ENCODE measurements around the gene DROSHA.

Gene DROSHA

GRCh38 chr5:31481531-31482165 lies 50.2 kb downstream of the DROSHA start:
- H3K9ac ChIP-seq (ENCODE audit: low read depth, low read length): no peak overlapping the region
- H3K36me3 ChIP-seq (ENCODE audit: insufficient read depth, low read length): peaks cover 21% of the 10 kb centered on the region
- H3K9me3 ChIP-seq (replicated peaks; ENCODE audit: low read length): no peaks in the 10 kb centered on the region
- H3K27me3 ChIP-seq (ENCODE audit: control insufficient read depth, insufficient read depth, low read length): no peaks in the 10 kb centered on the region
- no peak overlapping the region for H3K4me3 ChIP-seq (ENCODE audit: low read length)
- no peak overlapping the region for H3K4me2 ChIP-seq (ENCODE audit: low read length)
- H3K4me1 ChIP-seq (ENCODE audit: control insufficient read depth, insufficient read depth, low read length): peaks cover 9% of the 10 kb centered on the region

- Histone ChIP-seq H3K4me2 (ENCODE audit: low read length) (no peak overlapping the region), H3K4me3 (ENCODE audit: low read length) (no peak overlapping the region), H3K9ac (ENCODE audit: low read depth, low read length) (no peak overlapping the region), H3K4me1 (ENCODE audit: control insufficient read depth, insufficient read depth, low read length) (peaks cover 9% of the 10 kb centered on the region), H3K9me3 (replicated peaks; ENCODE audit: low read length) (no peaks in the 10 kb centered on the region), H3K36me3 (ENCODE audit: insufficient read depth, low read length) (peaks cover 24% of the 10 kb centered on the region), H3K27me3 (ENCODE audit: control insufficient read depth, insufficient read depth, low read length) (no peaks in the 10 kb centered on the region)
These were observed 52.2 kb downstream of the DROSHA start for GRCh38 chr5:31479706-31480105.

- H3K36me3 ChIP-seq (ENCODE audit: insufficient read depth, low read length): peaks cover 20% of the 10 kb centered on the region
These were observed 53.0 kb downstream of the DROSHA start for GRCh38 chr5:31478901-31479300.

GRCh38 chr5:31477971-31478370 lies 53.9 kb downstream of the DROSHA start:
- H3K36me3 ChIP-seq (ENCODE audit: insufficient read depth, low read length): peaks cover 14% of the 10 kb centered on the region
- H3K9me3 ChIP-seq (replicated peaks; ENCODE audit: low read length): no peaks in the 10 kb centered on the region
- H3K27me3 ChIP-seq (ENCODE audit: control insufficient read depth, insufficient read depth, low read length): no peaks in the 10 kb centered on the region
- H3K9ac ChIP-seq (ENCODE audit: low read depth, low read length): no peak overlapping the region
- peaks cover 9% of the 10 kb centered on the region for H3K4me1 ChIP-seq (ENCODE audit: control insufficient read depth, insufficient read depth, low read length)
- no peak overlapping the region for H3K4me3 ChIP-seq (ENCODE audit: low read length)
- no peak overlapping the region for H3K4me2 ChIP-seq (ENCODE audit: low read length)

More at GRCh38 chr5:31478901-31479300, 53.0 kb downstream of the DROSHA start:
- H3K4me2 ChIP-seq (ENCODE audit: low read length): no peak overlapping the region
- no peaks in the 10 kb centered on the region for H3K27me3 ChIP-seq (ENCODE audit: control insufficient read depth, insufficient read depth, low read length)
- H3K9me3 ChIP-seq (replicated peaks; ENCODE audit: low read length): no peaks in the 10 kb centered on the region
- peaks cover 9% of the 10 kb centered on the region for H3K4me1 ChIP-seq (ENCODE audit: control insufficient read depth, insufficient read depth, low read length)
- no peak overlapping the region for H3K9ac ChIP-seq (ENCODE audit: low read depth, low read length)
- no peak overlapping the region for H3K4me3 ChIP-seq (ENCODE audit: low read length)

GRCh38 chr5:31477516-31477915 lies 54.4 kb downstream of the DROSHA start:
- Histone ChIP-seq H3K4me1 (ENCODE audit: control insufficient read depth, insufficient read depth, low read length) (peaks cover 9% of the 10 kb centered on the region), H3K4me2 (ENCODE audit: low read length) (no peak overlapping the region), H3K36me3 (ENCODE audit: insufficient read depth, low read length) (peaks cover 14% of the 10 kb centered on the region), H3K27me3 (ENCODE audit: control insufficient read depth, insufficient read depth, low read length) (no peaks in the 10 kb centered on the region), H3K9me3 (replicated peaks; ENCODE audit: low read length) (no peaks in the 10 kb centered on the region), H3K9ac (ENCODE audit: low read depth, low read length) (no peak overlapping the region), H3K4me3 (ENCODE audit: low read length) (no peak overlapping the region)

- Histone ChIP-seq H3K4me3 (ENCODE audit: low read length) (no peak overlapping the region), H3K4me1 (ENCODE audit: control insufficient read depth, insufficient read depth, low read length) (peaks cover 12% of the 10 kb centered on the region), H3K4me2 (ENCODE audit: low read length) (no peak overlapping the region), H3K36me3 (ENCODE audit: insufficient read depth, low read length) (peaks cover 9% of the 10 kb centered on the region), H3K9ac (ENCODE audit: low read depth, low read length) (no peak overlapping the region), H3K9me3 (replicated peaks; ENCODE audit: low read length) (no peaks in the 10 kb centered on the region), H3K27me3 (ENCODE audit: control insufficient read depth, insufficient read depth, low read length) (no peaks in the 10 kb centered on the region)
These were observed 55.2 kb downstream of the DROSHA start for GRCh38 chr5:31476738-31477141.

- H3K36me3 ChIP-seq (ENCODE audit: insufficient read depth, low read length): peaks cover 10% of the 10 kb centered on the region
- H3K4me2 ChIP-seq (ENCODE audit: low read length): no peak overlapping the region
- H3K27me3 ChIP-seq (ENCODE audit: control insufficient read depth, insufficient read depth, low read length): no peaks in the 10 kb centered on the region
- H3K9ac ChIP-seq (ENCODE audit: low read depth, low read length): no peak overlapping the region
- H3K9me3 ChIP-seq (replicated peaks; ENCODE audit: low read length): no peaks in the 10 kb centered on the region
- H3K4me1 ChIP-seq (ENCODE audit: control insufficient read depth, insufficient read depth, low read length): peaks cover 25% of the 10 kb centered on the region
- no peak overlapping the region for H3K4me3 ChIP-seq (ENCODE audit: low read length)
These were observed 60.0 kb downstream of the DROSHA start for GRCh38 chr5:31471916-31472315.

- Histone ChIP-seq H3K4me1 (ENCODE audit: control insufficient read depth, insufficient read depth, low read length) (peaks cover 25% of the 10 kb centered on the region), H3K27me3 (ENCODE audit: control insufficient read depth, insufficient read depth, low read length) (no peaks in the 10 kb centered on the region), H3K4me2 (ENCODE audit: low read length) (no peak overlapping the region), H3K36me3 (ENCODE audit: insufficient read depth, low read length) (peaks cover 19% of the 10 kb centered on the region), H3K9me3 (replicated peaks; ENCODE audit: low read length) (no peaks in the 10 kb centered on the region), H3K4me3 (ENCODE audit: low read length) (no peak overlapping the region), H3K9ac (ENCODE audit: low read depth, low read length) (peak overlapping the region; percentile 38)
These were observed 60.9 kb downstream of the DROSHA start for GRCh38 chr5:31471040-31471439.

- H3K4me1 ChIP-seq (ENCODE audit: control insufficient read depth, insufficient read depth, low read length): peaks cover 25% of the 10 kb centered on the region
- peak overlapping the region; percentile 38 for H3K9ac ChIP-seq (ENCODE audit: low read depth, low read length)
- no peak overlapping the region for H3K4me3 ChIP-seq (ENCODE audit: low read length)
- H3K36me3 ChIP-seq (ENCODE audit: insufficient read depth, low read length): peaks cover 18% of the 10 kb centered on the region
- no peaks in the 10 kb centered on the region for H3K27me3 ChIP-seq (ENCODE audit: control insufficient read depth, insufficient read depth, low read length)
- H3K9me3 ChIP-seq (replicated peaks; ENCODE audit: low read length): no peaks in the 10 kb centered on the region
- H3K4me2 ChIP-seq (ENCODE audit: low read length): no peak overlapping the region
These were observed 61.3 kb downstream of the DROSHA start for GRCh38 chr5:31470608-31471007.

GRCh38 chr5:31469886-31470285 lies 62.0 kb downstream of the DROSHA start:
- H3K27me3 ChIP-seq (ENCODE audit: control insufficient read depth, insufficient read depth, low read length): no peaks in the 10 kb centered on the region
- H3K4me3 ChIP-seq (ENCODE audit: low read length): no peak overlapping the region
- no peaks in the 10 kb centered on the region for H3K9me3 ChIP-seq (replicated peaks; ENCODE audit: low read length)
- peaks cover 21% of the 10 kb centered on the region for H3K36me3 ChIP-seq (ENCODE audit: insufficient read depth, low read length)
- H3K4me1 ChIP-seq (ENCODE audit: control insufficient read depth, insufficient read depth, low read length): peaks cover 25% of the 10 kb centered on the region
- H3K4me2 ChIP-seq (ENCODE audit: low read length): no peak overlapping the region
- no peak overlapping the region for H3K9ac ChIP-seq (ENCODE audit: low read depth, low read length)

GRCh38 chr5:31469466-31469865 lies 62.4 kb downstream of the DROSHA start:
- H3K9ac ChIP-seq (ENCODE audit: low read depth, low read length): no peak overlapping the region
- H3K27me3 ChIP-seq (ENCODE audit: control insufficient read depth, insufficient read depth, low read length): no peaks in the 10 kb centered on the region
- no peaks in the 10 kb centered on the region for H3K9me3 ChIP-seq (replicated peaks; ENCODE audit: low read length)
- peaks cover 23% of the 10 kb centered on the region for H3K36me3 ChIP-seq (ENCODE audit: insufficient read depth, low read length)
- peaks cover 25% of the 10 kb centered on the region for H3K4me1 ChIP-seq (ENCODE audit: control insufficient read depth, insufficient read depth, low read length)
- H3K4me3 ChIP-seq (ENCODE audit: low read length): no peak overlapping the region
- no peak overlapping the region for H3K4me2 ChIP-seq (ENCODE audit: low read length)

- peaks cover 52% of the 10 kb centered on the region for H3K36me3 ChIP-seq (ENCODE audit: insufficient read depth, low read length)
These were observed 66.6 kb downstream of the DROSHA start for GRCh38 chr5:31465291-31465690.

More at GRCh38 chr5:31465291-31465690, 66.6 kb downstream of the DROSHA start:
- Histone ChIP-seq H3K4me3 (ENCODE audit: low read length) (no peak overlapping the region), H3K27me3 (ENCODE audit: control insufficient read depth, insufficient read depth, low read length) (no peaks in the 10 kb centered on the region), H3K9ac (ENCODE audit: low read depth, low read length) (no peak overlapping the region), H3K4me1 (ENCODE audit: control insufficient read depth, insufficient read depth, low read length) (peaks cover 18% of the 10 kb centered on the region), H3K9me3 (replicated peaks; ENCODE audit: low read length) (no peaks in the 10 kb centered on the region), H3K4me2 (ENCODE audit: low read length) (no peak overlapping the region)

Data from skeletal muscle satellite cell (primary cell).